Measurements from ENCODE around the gene PLEKHA5.

The PLEKHA5 gene

DNA sequence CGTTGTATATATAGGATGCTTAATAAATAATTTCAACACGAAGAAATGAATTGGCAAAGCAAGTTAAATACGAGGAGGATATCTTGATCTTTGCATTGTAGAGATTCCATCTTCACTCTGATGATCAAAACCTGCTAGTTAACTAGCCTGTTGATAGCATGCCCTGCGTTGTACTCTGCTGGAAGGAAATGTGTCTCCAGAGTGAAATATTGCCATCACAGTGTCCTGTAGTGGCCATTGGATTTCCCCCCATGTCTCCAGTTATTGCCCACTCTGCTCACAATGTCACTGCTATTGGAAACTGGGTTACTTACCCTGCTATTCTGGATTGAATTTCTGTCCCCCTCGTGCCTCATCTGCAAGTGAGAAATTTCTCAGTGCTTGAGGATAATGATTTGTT lies 109.6 kb downstream of the PLEKHA5 start:
- H3K79me2 ChIP-seq (ENCODE audit: low read length), result no peaks in the 10 kb centered on the region
- no peaks in the 10 kb centered on the region for H3K27me3 ChIP-seq (ENCODE audit: low read depth, low read length)
- TF ChIP-seq, protein P1, sequence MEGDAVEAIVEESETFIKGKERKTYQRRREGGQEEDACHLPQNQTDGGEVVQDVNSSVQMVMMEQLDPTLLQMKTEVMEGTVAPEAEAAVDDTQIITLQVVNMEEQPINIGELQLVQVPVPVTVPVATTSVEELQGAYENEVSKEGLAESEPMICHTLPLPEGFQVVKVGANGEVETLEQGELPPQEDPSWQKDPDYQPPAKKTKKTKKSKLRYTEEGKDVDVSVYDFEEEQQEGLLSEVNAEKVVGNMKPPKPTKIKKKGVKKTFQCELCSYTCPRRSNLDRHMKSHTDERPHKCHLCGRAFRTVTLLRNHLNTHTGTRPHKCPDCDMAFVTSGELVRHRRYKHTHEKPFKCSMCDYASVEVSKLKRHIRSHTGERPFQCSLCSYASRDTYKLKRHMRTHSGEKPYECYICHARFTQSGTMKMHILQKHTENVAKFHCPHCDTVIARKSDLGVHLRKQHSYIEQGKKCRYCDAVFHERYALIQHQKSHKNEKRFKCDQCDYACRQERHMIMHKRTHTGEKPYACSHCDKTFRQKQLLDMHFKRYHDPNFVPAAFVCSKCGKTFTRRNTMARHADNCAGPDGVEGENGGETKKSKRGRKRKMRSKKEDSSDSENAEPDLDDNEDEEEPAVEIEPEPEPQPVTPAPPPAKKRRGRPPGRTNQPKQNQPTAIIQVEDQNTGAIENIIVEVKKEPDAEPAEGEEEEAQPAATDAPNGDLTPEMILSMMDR (IDR thresholded peaks at IDR 0.05; ENCODE audit: low read depth, low read length), result no peak
- TF ChIP-seq EZH2phosphoT487 (IDR thresholded peaks at IDR 0.05; ENCODE audit: low read depth), result no peak
- no peak overlapping the region for H3K4me3 ChIP-seq (ENCODE audit: low read length)
- H3K9me3 ChIP-seq (ENCODE audit: insufficient read depth, low read length), result no peaks in the 10 kb centered on the region
- H3K27ac ChIP-seq (ENCODE audit: low read length), result no peak overlapping the region
- no peaks in the 10 kb centered on the region for H4K20me1 ChIP-seq (ENCODE audit: insufficient read depth, low read length)
- peaks cover 12% of the 10 kb centered on the region for H3K4me1 ChIP-seq (ENCODE audit: low read length)
- no peak overlapping the region for H3K4me2 ChIP-seq (ENCODE audit: low read length)
- H2AFZ ChIP-seq (ENCODE audit: low read depth, low read length), result no peak overlapping the region
- no peak overlapping the region for H3K9ac ChIP-seq (ENCODE audit: low read length)
- H3K36me3 ChIP-seq (replicated peaks; ENCODE audit: low read depth, low read length), result no peaks in the 10 kb centered on the region

DNA sequence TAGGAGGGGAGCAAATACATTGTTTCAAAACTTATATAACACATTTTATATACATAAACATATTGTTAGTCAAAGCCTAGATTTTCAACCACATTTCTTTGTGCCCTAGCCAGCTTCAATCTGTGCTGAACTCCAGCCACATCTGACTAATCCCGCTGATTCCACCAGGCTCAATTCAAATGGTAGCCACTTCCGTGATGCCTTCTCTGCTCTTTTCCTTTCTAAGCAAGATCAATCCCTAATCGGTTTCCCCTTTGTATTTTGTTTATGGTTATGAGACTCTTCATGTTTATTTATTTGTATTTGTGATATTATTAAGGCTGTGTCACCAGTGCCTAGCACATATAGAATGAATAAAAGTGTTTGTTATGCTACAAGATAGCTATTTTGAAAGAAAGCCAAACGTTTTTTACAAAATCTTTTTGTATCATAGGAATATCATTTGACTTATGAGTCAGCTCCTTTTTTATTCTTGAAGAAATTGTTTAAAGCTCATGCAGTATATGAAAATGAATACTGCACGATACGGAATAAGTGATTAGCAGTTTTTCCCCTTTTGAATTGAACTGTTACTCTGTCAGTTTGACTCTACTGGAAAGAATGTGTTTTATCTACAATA lies 110.2 kb downstream of the PLEKHA5 start:
- TF ChIP-seq, protein P1 (IDR thresholded peaks at IDR 0.05; ENCODE audit: low read depth, low read length), result no peak
- no peak for TF ChIP-seq EZH2phosphoT487 (IDR thresholded peaks at IDR 0.05; ENCODE audit: low read depth)
- H3K4me3 ChIP-seq (ENCODE audit: low read length), result no peak overlapping the region
- H3K4me1 ChIP-seq (ENCODE audit: low read length), result peaks cover 12% of the 10 kb centered on the region
- H4K20me1 ChIP-seq (ENCODE audit: insufficient read depth, low read length), result no peaks in the 10 kb centered on the region
- H3K27ac ChIP-seq (ENCODE audit: low read length), result no peak overlapping the region
- H3K9me3 ChIP-seq (ENCODE audit: insufficient read depth, low read length), result no peaks in the 10 kb centered on the region
- H2AFZ ChIP-seq (ENCODE audit: low read depth, low read length), result no peak overlapping the region
- no peaks in the 10 kb centered on the region for H3K27me3 ChIP-seq (ENCODE audit: low read depth, low read length)
- H3K9ac ChIP-seq (ENCODE audit: low read length), result no peak overlapping the region
- H3K79me2 ChIP-seq (ENCODE audit: low read length), result no peaks in the 10 kb centered on the region
- no peaks in the 10 kb centered on the region for H3K36me3 ChIP-seq (replicated peaks; ENCODE audit: low read depth, low read length)
- H3K4me2 ChIP-seq (ENCODE audit: low read length), result no peak overlapping the region

DNA sequence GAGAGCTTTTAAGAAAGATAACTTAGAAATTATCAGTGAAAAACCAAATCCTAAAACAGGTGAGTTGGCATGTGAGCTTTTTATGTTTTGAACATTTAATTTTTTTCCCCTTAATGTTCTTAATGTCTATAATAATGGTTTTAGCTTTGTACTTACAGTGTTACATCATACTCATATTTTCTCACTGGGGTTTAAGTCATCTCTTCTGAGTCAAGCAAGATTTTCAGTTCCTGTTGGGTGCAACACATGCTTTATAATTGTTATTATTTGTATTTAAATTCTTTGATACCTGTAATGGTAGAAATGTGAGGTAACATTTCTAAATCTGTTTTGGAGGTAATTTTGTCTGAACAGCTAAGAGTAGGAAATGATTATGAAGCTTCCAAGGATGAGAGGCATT lies 113.0 kb downstream of the PLEKHA5 start:
- no peak overlapping the region for H2AFZ ChIP-seq (ENCODE audit: low read depth, low read length)
- H3K27ac ChIP-seq (ENCODE audit: low read length), result no peak overlapping the region
- H3K36me3 ChIP-seq (replicated peaks; ENCODE audit: low read depth, low read length), result no peaks in the 10 kb centered on the region
- no peaks in the 10 kb centered on the region for H3K79me2 ChIP-seq (ENCODE audit: low read length)
- H3K4me3 ChIP-seq (ENCODE audit: low read length), result no peak overlapping the region
- H4K20me1 ChIP-seq (ENCODE audit: insufficient read depth, low read length), result no peaks in the 10 kb centered on the region
- H3K9ac ChIP-seq (ENCODE audit: low read length), result no peak overlapping the region
- no peaks in the 10 kb centered on the region for H3K9me3 ChIP-seq (ENCODE audit: insufficient read depth, low read length)
- TF ChIP-seq, protein P1 (IDR thresholded peaks at IDR 0.05; ENCODE audit: low read depth, low read length), result no peak
- no peak for TF ChIP-seq EZH2phosphoT487 (IDR thresholded peaks at IDR 0.05; ENCODE audit: low read depth)
- H3K27me3 ChIP-seq (ENCODE audit: low read depth, low read length), result no peaks in the 10 kb centered on the region
- no peak overlapping the region for H3K4me2 ChIP-seq (ENCODE audit: low read length)
- H3K4me1 ChIP-seq (ENCODE audit: low read length), result peaks cover 12% of the 10 kb centered on the region

DNA sequence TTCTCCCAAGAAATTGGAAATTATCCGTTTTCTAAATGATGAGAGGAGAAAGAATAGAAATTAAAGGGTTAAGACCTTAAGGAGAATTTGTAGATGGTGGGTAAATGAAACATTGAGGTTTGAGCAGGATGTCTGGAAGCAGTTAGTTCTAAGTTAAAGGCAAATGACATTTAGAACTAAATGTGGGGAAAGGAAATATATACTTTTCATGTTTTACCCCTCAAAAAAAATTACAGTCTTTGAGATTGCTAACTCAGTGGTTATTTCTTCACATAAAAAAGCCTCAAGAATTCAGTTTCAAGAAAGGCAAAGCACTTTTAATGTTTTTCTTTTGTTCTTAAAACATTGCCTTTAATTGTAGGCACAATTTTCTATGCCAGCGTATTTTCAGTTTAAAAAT lies 114.0 kb downstream of the PLEKHA5 start:
- H4K20me1 ChIP-seq (ENCODE audit: insufficient read depth, low read length), result no peaks in the 10 kb centered on the region
- no peak overlapping the region for H3K4me2 ChIP-seq (ENCODE audit: low read length)
- no peaks in the 10 kb centered on the region for H3K9me3 ChIP-seq (ENCODE audit: insufficient read depth, low read length)
- H3K4me1 ChIP-seq (ENCODE audit: low read length), result peaks cover 9% of the 10 kb centered on the region
- TF ChIP-seq, protein P1 (IDR thresholded peaks at IDR 0.05; ENCODE audit: low read depth, low read length), result no peak
- TF ChIP-seq EZH2phosphoT487 (IDR thresholded peaks at IDR 0.05; ENCODE audit: low read depth), result no peak
- no peak overlapping the region for H3K4me3 ChIP-seq (ENCODE audit: low read length)
- no peak overlapping the region for H2AFZ ChIP-seq (ENCODE audit: low read depth, low read length)
- H3K27ac ChIP-seq (ENCODE audit: low read length), result no peak overlapping the region
- H3K79me2 ChIP-seq (ENCODE audit: low read length), result no peaks in the 10 kb centered on the region
- H3K27me3 ChIP-seq (ENCODE audit: low read depth, low read length), result no peaks in the 10 kb centered on the region
- no peaks in the 10 kb centered on the region for H3K36me3 ChIP-seq (replicated peaks; ENCODE audit: low read depth, low read length)
- H3K9ac ChIP-seq (ENCODE audit: low read length), result no peak overlapping the region

All from OCI-LY3 (cell line).